Upper lobe of right lung (tissue), 1 donor: ENCODE measurements around the gene GPBAR1. TPM values are rescaled to one million over a fixed set of nuclear protein-coding genes. Genes with fewer than 3 reads are reported as not detected.
A peak's percentile ranks its signal among the peaks of the same experiment; 100 is the strongest.

Experiments
- ATAC-seq: fragments of 200-7000 bp; cut with Tn5 transposase; one replicate; pipeline ENCODE4 v1.9.1; 2020; ENCODE audit warnings: mild to moderate bottlenecking, moderate library complexity
- DNase-seq: peaks from one replicate; pipeline ENCODE4 v3.0.0-alpha.2; 2020
- H3K27ac ChIP-seq: fragments of 200-600 bp; one replicate; pipeline ENCODE4 v1.8.0; 2022
- H3K27me3 ChIP-seq: fragments of 200-600 bp; one replicate; pipeline ENCODE4 v1.8.0; 2022; ENCODE audit warnings: mild to moderate bottlenecking
- H3K36me3 ChIP-seq: fragments of 200-600 bp; one replicate; pipeline ENCODE4 v1.8.0; 2022
- H3K4me1 ChIP-seq: fragments of 200-600 bp; one replicate; pipeline ENCODE4 v1.8.0; 2022
- H3K4me3 ChIP-seq: fragments of 200-600 bp; one replicate; pipeline ENCODE4 v1.8.0; 2022; ENCODE audit warnings: mild to moderate bottlenecking
- H3K9me3 ChIP-seq: fragments of 200-600 bp; one replicate; pipeline ENCODE4 v1.8.0; 2022
- CTCF ChIP-seq: fragments of 200-600 bp; IDR thresholded peaks from one replicate; pipeline ENCODE4 v1.8.0; 2022; ENCODE audit warnings: antibody characterized with exemption
- intact Hi-C: fragments of 100-400 bp; cut with DNase I; formaldehyde crosslinking; loops from one replicate; pipeline ENCODE4 v1.11.0; 2022
- long read RNA-seq: library from polyadenylated mRNA; unstranded; transcript quantifications from one replicate; pipeline ENCODE4 v2.0.0, GENCODE V29; 2021
- total RNA-seq: library from RNA; stranded (reverse); fragmentation: NEBNext Ultra II Directional; extraction: Animal tissue kit (Norgen Biotek cat#: 25700); gene quantifications from one replicate; pipeline ENCODE4 v1.2.1, GENCODE V29; 2021
- donor health status: DM: no; HTN: yes; CAD: no; lungs with severe emphysema.

Gene GPBAR1
- total RNA-seq: 2.6 TPM
- long read RNA-seq, partial matches to known transcripts: 0 of 2 reads
- long read RNA-seq, other reads (novel, unspliced or antisense): 0 of 2 reads

- peak within 1 kb of the TSS; percentile 30 for H3K27ac ChIP-seq
- peaks cover 37% of the 10 kb centered on the region for H3K36me3 ChIP-seq
- intact Hi-C loops: no loop called here
- H3K27me3 ChIP-seq: no peaks in the 10 kb centered on the region
- no peaks in the 10 kb centered on the region for H3K9me3 ChIP-seq
- peak; percentile 74 for DNase-seq
- no peak for TF ChIP-seq CTCF
- H3K4me3 ChIP-seq: no peak within 1 kb of the TSS
- peak; percentile 24 for ATAC-seq
- peaks cover 38% of the 10 kb centered on the region for H3K4me1 ChIP-seq
Observed at GRCh38 chr2:218260742-218261422, at the start of gene GPBAR1. Gene GPBAR1, plus strand, starts transcription at chr2:218261015. Its CDS starts 1,710 bp downstream, at chr2:218262725.

GRCh38 chr2:218214116-218214515 is 46.7 kb upstream of the GPBAR1 start:
- no peak for TF ChIP-seq CTCF

GRCh38 chr2:218216336-218216673 is 44.5 kb upstream of the GPBAR1 start:
- Histone ChIP-seq H3K27ac (peak overlapping the region; percentile 95), H3K4me3 (peak overlapping the region; percentile 96), H3K36me3 (peaks cover 4% of the 10 kb centered on the region), H3K4me1 (peaks cover 37% of the 10 kb centered on the region), H3K9me3 (no peaks in the 10 kb centered on the region), H3K27me3 (no peaks in the 10 kb centered on the region)
- DNase-seq: no peak
- TF ChIP-seq CTCF: no peak
- intact Hi-C loops: no loop called here
- no peak for ATAC-seq

More at GRCh38 chr2:218214116-218214515, 46.7 kb upstream of the GPBAR1 start:
- H3K27ac ChIP-seq: no peak overlapping the region
- H3K36me3 ChIP-seq: no peaks in the 10 kb centered on the region
- intact Hi-C loops: no loop called here
- H3K4me1 ChIP-seq: peaks cover 15% of the 10 kb centered on the region
- no peaks in the 10 kb centered on the region for H3K27me3 ChIP-seq
- no peaks in the 10 kb centered on the region for H3K9me3 ChIP-seq
- H3K4me3 ChIP-seq: no peak overlapping the region
- no peak for DNase-seq
- no peak for ATAC-seq

DNA sequence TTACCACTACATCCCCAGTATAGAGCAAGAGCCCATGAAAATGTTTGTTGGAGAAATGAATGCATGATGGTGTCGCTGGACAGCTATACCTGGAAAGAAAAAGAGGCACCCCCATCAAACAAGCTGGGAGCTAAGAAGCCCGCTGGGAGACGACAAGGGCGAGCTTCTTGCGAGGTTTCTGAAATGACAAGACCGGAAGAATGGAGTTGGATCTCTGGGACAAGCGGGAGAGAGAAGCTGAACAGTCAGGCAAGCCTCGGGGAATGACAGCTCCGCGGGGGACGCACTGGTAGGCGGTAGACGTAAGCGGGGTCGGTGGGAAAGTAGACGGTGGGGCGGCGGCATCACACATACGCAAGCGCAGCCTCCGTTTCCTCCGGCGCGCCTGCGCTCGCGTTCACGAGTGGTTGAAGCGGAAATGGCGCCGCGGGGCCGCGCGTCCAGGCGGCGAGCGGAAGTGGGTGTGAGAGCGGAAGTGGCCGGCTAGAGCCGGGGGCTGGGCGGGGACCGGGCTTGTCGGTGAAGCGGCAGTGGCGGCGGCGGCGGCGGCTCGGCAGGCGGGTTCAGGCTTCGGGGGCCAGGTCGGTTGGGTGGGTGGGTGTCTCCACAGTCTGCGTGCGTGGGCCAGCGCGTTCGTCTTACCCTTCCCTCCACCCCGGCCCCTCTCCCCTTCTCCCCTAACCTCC is 44.0 kb upstream of the GPBAR1 start, which contains the start of gene ARPC2:
TSS of gene ARPC2 (plus strand) at position 516 of the 686 bp plus-strand sequence. CDS start 282 bp downstream, outside the sequence.
- ATAC-seq: peak; percentile 96
- peaks cover 9% of the 10 kb centered on the region for H3K36me3 ChIP-seq
- no peak for TF ChIP-seq CTCF
- peak within 1 kb of the TSS; percentile 95 for H3K27ac ChIP-seq
- intact Hi-C loops: no loop called here
- DNase-seq: peak; percentile 98
- peaks cover 42% of the 10 kb centered on the region for H3K4me1 ChIP-seq
- no peaks in the 10 kb centered on the region for H3K27me3 ChIP-seq
- peak within 1 kb of the TSS; percentile 96 for H3K4me3 ChIP-seq
- H3K9me3 ChIP-seq: no peaks in the 10 kb centered on the region

DNA sequence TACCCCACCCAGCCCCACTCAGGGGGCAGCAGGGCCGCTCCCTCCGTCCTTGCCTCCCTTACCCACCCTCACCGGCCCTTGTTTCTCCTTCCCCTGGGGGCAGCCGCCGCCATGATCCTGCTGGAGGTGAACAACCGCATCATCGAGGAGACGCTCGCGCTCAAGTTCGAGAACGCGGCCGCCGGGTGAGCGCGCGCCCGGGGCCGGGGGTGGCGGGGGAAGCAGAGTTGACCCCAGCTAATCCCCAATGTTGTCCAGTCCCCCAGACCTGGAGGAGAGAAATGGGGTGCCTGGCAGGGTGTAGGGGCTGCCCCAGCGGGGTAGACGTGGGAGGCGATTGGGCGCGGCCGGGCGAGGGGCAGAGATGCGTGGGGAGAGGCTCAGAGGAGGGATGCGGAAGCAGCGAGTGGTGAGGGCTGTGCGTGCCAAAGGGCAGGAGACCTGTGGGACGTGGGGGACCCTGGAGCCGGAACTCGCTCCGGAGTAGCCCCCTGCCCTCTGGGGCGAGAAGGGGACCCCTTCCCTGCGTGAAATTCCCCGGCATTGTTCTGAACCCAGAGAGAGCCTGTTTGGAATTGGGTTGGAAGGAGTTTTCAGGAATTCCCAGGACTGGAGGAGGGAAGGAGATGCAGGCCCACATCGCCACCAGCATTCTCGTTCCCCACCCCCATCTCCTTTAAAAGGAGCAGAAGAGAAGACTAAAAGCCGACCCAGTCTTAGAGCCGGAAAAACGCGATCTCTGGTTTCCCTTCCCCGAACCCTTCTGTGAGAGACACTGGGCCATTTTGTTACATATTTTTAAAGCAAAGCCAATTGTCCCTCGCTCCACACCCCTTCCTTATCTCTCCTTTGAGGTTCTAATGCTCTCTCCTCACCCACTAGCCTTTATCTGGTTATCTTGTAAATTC is 43.2 kb upstream of the GPBAR1 start:
- DNase-seq: peak; percentile 91
- H3K4me3 ChIP-seq: peak overlapping the region; percentile 96
- ATAC-seq: peak; percentile 83
- peak overlapping the region; percentile 95 for H3K27ac ChIP-seq
- intact Hi-C loops: no loop called here
- H3K4me1 ChIP-seq: peaks cover 50% of the 10 kb centered on the region
- no peak for TF ChIP-seq CTCF
- H3K27me3 ChIP-seq: no peaks in the 10 kb centered on the region
- no peaks in the 10 kb centered on the region for H3K9me3 ChIP-seq
- H3K36me3 ChIP-seq: peaks cover 12% of the 10 kb centered on the region
